ENCODE measurements around the gene DUSP16. TPM values are rescaled to one million over a fixed set of nuclear protein-coding genes. Genes with fewer than 3 reads are reported as not detected.
A peak's percentile ranks its signal among the peaks of the same experiment; 100 is the strongest.
"Not testable (repeated sequence)": the region's sequence is repeated elsewhere in the genome, so short reads cannot be mapped to it uniquely, and the experiment has no call there.

DUSP16 gene
- total and polyA plus RNA-seq, 7 donors = 8.6 to 27.3 (median 13.8) TPM

- intact Hi-C loops (cut with DNase I) = no loop called here
- Histone ChIP-seq H3K36me3 (no peaks in the 10 kb centered on the region), H3K9me3 (no peaks in the 10 kb centered on the region), H3K4me1 (no peaks in the 10 kb centered on the region), H3K27me3 (no peaks in the 10 kb centered on the region), H3K4me3 (no peak overlapping the region), H3K27ac (no peak overlapping the region)
- WGBS, 2 donors = 78 to 88% methylated on average over 8 of the region's 8 CpGs
- DNase-seq = no peak
- peak in 1 of 4 donors; percentile 24 for TF ChIP-seq EP300 (IDR thresholded peaks at IDR 0.05)
- TF ChIP-seq CTCF (IDR thresholded peaks at IDR 0.05) = no peak
- TF ChIP-seq POLR2AphosphoS5 (IDR thresholded peaks at IDR 0.05) = peak in 1 of 4 donors; percentile 36
- no peak for TF ChIP-seq POLR2A (IDR thresholded peaks at IDR 0.05)
Measured at GRCh38 chr12:12600659-12601058, 38.0 kb upstream of the DUSP16 start.

GRCh38 chr12:12599750-12600643, 37.3 kb upstream of the DUSP16 start:
- no peak for DNase-seq
- H3K27ac ChIP-seq = no peak overlapping the region
- TF ChIP-seq POLR2AphosphoS5 (IDR thresholded peaks at IDR 0.05) = no peak
- no peak for TF ChIP-seq POLR2A (IDR thresholded peaks at IDR 0.05)
- TF ChIP-seq EP300 (IDR thresholded peaks at IDR 0.05) = no peak
- no peak for TF ChIP-seq CTCF (IDR thresholded peaks at IDR 0.05)
- H3K4me1 ChIP-seq = no peaks in the 10 kb centered on the region
- no peaks in the 10 kb centered on the region for H3K9me3 ChIP-seq
- H3K36me3 ChIP-seq = no peaks in the 10 kb centered on the region
- 74 to 76% methylated on average over 9 of the region's 9 CpGs for WGBS, 2 donors
- no peaks in the 10 kb centered on the region for H3K27me3 ChIP-seq
- H3K4me3 ChIP-seq = no peak overlapping the region
- intact Hi-C loops (cut with DNase I) = no loop called here

GRCh38 chr12:12598864-12599263, 36.2 kb upstream of the DUSP16 start:
- H3K9me3 ChIP-seq = no peaks in the 10 kb centered on the region
- H3K4me3 ChIP-seq = no peak overlapping the region
- intact Hi-C loops (cut with DNase I) = no loop called here
- no peak for DNase-seq
- WGBS, 2 donors = 82 to 93% methylated on average over 3 of the region's 3 CpGs
- no peaks in the 10 kb centered on the region for H3K27me3 ChIP-seq
- H3K4me1 ChIP-seq = no peaks in the 10 kb centered on the region
- H3K27ac ChIP-seq = no peak overlapping the region
- no peaks in the 10 kb centered on the region for H3K36me3 ChIP-seq
- TF ChIP-seq POLR2A (IDR thresholded peaks at IDR 0.05) = no peak
- TF ChIP-seq CTCF (IDR thresholded peaks at IDR 0.05) = no peak
- TF ChIP-seq POLR2AphosphoS5 (IDR thresholded peaks at IDR 0.05) = no peak
- TF ChIP-seq EP300 (IDR thresholded peaks at IDR 0.05) = no peak

GRCh38 chr12:12596598-12596997, 33.9 kb upstream of the DUSP16 start:
- DNase-seq; H3K9me3 ChIP-seq; intact Hi-C loops (cut with DNase I); H3K27me3 ChIP-seq; H3K4me1 ChIP-seq; H3K4me3 ChIP-seq; H3K36me3 ChIP-seq; H3K27ac ChIP-seq: not testable (repeated sequence)
- 80 to 86% methylated on average over 3 of the region's 3 CpGs for WGBS, 2 donors

GRCh38 chr12:12595929-12596328, 33.3 kb upstream of the DUSP16 start:
- DNase-seq; H3K36me3 ChIP-seq; H3K27me3 ChIP-seq; H3K4me3 ChIP-seq; intact Hi-C loops (cut with DNase I); H3K4me1 ChIP-seq; H3K27ac ChIP-seq; H3K9me3 ChIP-seq: not testable (repeated sequence)
- 51 to 70% methylated on average over 2 of the region's 2 CpGs for WGBS, 2 donors

- no peak for DNase-seq
- intact Hi-C loops (cut with DNase I) = no loop called here
- WGBS, 2 donors = 86 to 91% methylated on average over 3 of the region's 3 CpGs
- Histone ChIP-seq H3K4me3 (no peak overlapping the region), H3K4me1 (no peaks in the 10 kb centered on the region), H3K9me3 (no peaks in the 10 kb centered on the region), H3K36me3 (no peaks in the 10 kb centered on the region), H3K27ac (no peak overlapping the region), H3K27me3 (no peaks in the 10 kb centered on the region)
- TF ChIP-seq POLR2AphosphoS5 (IDR thresholded peaks at IDR 0.05) (no peak), CTCF (IDR thresholded peaks at IDR 0.05) (no peak), EP300 (IDR thresholded peaks at IDR 0.05) (no peak), POLR2A (IDR thresholded peaks at IDR 0.05) (no peak)
Measured at GRCh38 chr12:12592930-12593329, 30.3 kb upstream of the DUSP16 start.

Measured in sigmoid colon (tissue), 7 donors.